Activated naive CD8-positive, alpha-beta T cell treated with anti-CD3 and anti-CD28 coated beads, Interleukin-2, amount 50 U/mL, for 24 hours (primary cell): ENCODE measurements around the gene MS4A18.

Experiments
- ATAC-seq: fragments of 150-1000 bp; cut with Tn5 transposase; one replicate; pipeline ENCODE4 v1.10.0; 2021
- DNase-seq: peaks from one replicate; pipeline ENCODE4 v3.0.0; 2021
- H3K27ac Mint-ChIP-seq: one replicate; pipeline ENCODE4 v1.8.0; 2021; ENCODE audit warnings: mild to moderate bottlenecking, mixed read lengths
- H3K27me3 Mint-ChIP-seq: one replicate; pipeline ENCODE4 v1.8.0; 2021; ENCODE audit warnings: mixed read lengths
- H3K36me3 Mint-ChIP-seq: one replicate; pipeline ENCODE4 v1.8.0; 2021; ENCODE audit warnings: low read depth, mixed read lengths
- H3K4me1 Mint-ChIP-seq: one replicate; pipeline ENCODE4 v1.8.0; 2021; ENCODE audit warnings: mixed read lengths
- H3K4me3 Mint-ChIP-seq: one replicate; pipeline ENCODE4 v1.8.0; 2021; ENCODE audit warnings: mild to moderate bottlenecking, moderate library complexity, mixed read lengths
- H3K9me3 Mint-ChIP-seq: one replicate; pipeline ENCODE4 v1.8.0; 2021; ENCODE audit warnings: mixed read lengths

Gene MS4A18

GRCh38 chr11:60781981-60782316 lies 57.4 kb downstream of the MS4A18 start:
- Mint-ChIP-seq H3K27ac (no peak overlapping the region), H3K36me3 (no peaks in the 10 kb centered on the region), H3K4me3 (no peak overlapping the region), H3K9me3 (no peaks in the 10 kb centered on the region), H3K4me1 (no peaks in the 10 kb centered on the region), H3K27me3 (no peaks in the 10 kb centered on the region)
- no peak for ATAC-seq
- no peak for DNase-seq

- H3K9me3 Mint-ChIP-seq: no peaks in the 10 kb centered on the region
- H3K36me3 Mint-ChIP-seq: no peaks in the 10 kb centered on the region
- ATAC-seq (no peak), DNase-seq (no peak)
- H3K4me3 Mint-ChIP-seq: no peak overlapping the region
- H3K4me1 Mint-ChIP-seq: no peaks in the 10 kb centered on the region
- no peaks in the 10 kb centered on the region for H3K27me3 Mint-ChIP-seq
- H3K27ac Mint-ChIP-seq: no peak overlapping the region
Measured at GRCh38 chr11:60782393-60783140, 58.0 kb downstream of the MS4A18 start.

- DNase-seq (no peak), ATAC-seq (no peak)
- Mint-ChIP-seq H3K27ac (no peak overlapping the region), H3K27me3 (no peaks in the 10 kb centered on the region), H3K4me3 (no peak overlapping the region), H3K9me3 (no peaks in the 10 kb centered on the region), H3K36me3 (no peaks in the 10 kb centered on the region), H3K4me1 (no peaks in the 10 kb centered on the region)
Measured at GRCh38 chr11:60783141-60783484, 58.6 kb downstream of the MS4A18 start.

GRCh38 chr11:60783911-60784310 lies 59.4 kb downstream of the MS4A18 start:
- ATAC-seq: no peak
- Mint-ChIP-seq H3K9me3 (no peaks in the 10 kb centered on the region), H3K36me3 (no peaks in the 10 kb centered on the region), H3K4me3 (no peak overlapping the region), H3K4me1 (no peaks in the 10 kb centered on the region), H3K27ac (no peak overlapping the region), H3K27me3 (no peaks in the 10 kb centered on the region)
- no peak for DNase-seq

GRCh38 chr11:60785136-60785535 lies 60.6 kb downstream of the MS4A18 start, which contains the start of gene MS4A10:
Gene MS4A10, plus strand, starts transcription at chr11:60785333. Its CDS starts 5,003 bp downstream, at chr11:60790336.
- no peak within 1 kb of the TSS for H3K4me3 Mint-ChIP-seq
- no peak within 1 kb of the TSS for H3K27ac Mint-ChIP-seq
- H3K4me1 Mint-ChIP-seq: no peaks in the 10 kb centered on the region
- ATAC-seq (no peak), DNase-seq (no peak)
- no peaks in the 10 kb centered on the region for H3K9me3 Mint-ChIP-seq
- H3K36me3 Mint-ChIP-seq: no peaks in the 10 kb centered on the region
- H3K27me3 Mint-ChIP-seq: no peaks in the 10 kb centered on the region

DNA sequence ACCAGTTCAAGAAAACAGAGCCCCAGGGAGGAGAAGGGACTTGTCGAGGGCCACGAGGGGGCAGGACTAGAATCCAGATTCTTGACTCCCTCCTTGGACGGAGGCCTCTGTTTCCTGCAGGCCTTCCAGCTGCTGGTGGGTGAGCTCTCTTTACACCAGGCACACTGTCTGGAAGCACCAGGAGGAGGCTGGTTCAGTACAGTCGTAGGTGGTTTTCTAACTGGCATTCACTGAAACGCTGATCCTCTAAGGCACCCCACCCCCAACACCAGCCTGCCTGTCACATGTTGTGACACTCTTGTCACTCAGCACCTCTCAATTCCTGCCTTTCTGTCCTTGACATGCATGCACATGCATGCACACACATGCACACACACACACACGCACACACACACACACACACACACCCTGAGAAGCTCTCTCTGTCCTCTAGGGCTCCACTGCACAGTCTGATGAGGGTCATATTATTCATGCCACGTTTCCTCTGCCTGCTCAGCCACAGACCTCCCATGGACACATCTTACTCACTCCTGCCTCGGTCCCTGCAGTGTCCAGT lies 61.4 kb downstream of the MS4A18 start:
- ATAC-seq: no peak
- no peak for DNase-seq
- Mint-ChIP-seq H3K4me1 (no peaks in the 10 kb centered on the region), H3K9me3 (no peaks in the 10 kb centered on the region), H3K4me3 (no peak overlapping the region), H3K36me3 (no peaks in the 10 kb centered on the region), H3K27ac (no peak overlapping the region), H3K27me3 (no peaks in the 10 kb centered on the region)

DNA sequence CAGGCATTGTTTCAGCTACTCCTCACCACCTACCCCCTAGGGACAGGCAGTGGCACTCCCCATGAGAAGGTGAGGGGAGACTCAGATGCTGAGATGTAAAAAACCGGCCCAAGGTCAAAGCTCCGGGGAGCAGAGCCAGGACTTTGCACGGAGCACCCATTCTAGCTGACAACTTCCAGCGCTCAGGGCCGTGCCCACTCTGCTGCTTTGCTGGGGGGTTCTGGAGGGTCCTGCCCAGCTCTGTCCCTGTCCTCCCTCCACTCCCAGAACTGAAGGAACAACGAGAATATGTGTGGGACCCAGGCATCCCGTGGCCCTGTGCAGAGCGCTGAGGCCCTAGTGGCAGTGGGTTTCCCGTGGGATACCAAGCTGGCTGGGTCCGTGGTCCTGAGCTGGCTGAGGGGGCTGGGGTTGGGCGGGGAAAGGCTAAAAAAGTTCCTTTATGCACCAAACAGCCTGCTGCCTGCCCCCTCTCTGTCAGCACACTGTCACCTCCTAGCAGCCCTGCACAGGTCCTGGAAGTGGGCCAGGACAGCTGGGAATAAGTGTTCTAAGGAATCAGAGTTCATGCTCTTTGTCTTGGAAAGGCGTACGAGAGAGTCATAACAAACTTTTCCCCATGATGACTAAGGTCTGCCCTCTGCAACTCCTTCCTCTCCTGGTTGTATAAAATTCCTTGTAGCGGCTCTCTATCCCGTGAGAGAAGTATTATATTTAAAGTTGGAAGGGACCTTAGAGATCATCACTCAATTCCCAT lies 62.5 kb downstream of the MS4A18 start:
- no peak for DNase-seq
- Mint-ChIP-seq H3K4me3 (no peak overlapping the region), H3K9me3 (no peaks in the 10 kb centered on the region), H3K27ac (no peak overlapping the region), H3K27me3 (no peaks in the 10 kb centered on the region), H3K4me1 (no peaks in the 10 kb centered on the region), H3K36me3 (no peaks in the 10 kb centered on the region)
- no peak for ATAC-seq

GRCh38 chr11:60788401-60789125 lies 64.0 kb downstream of the MS4A18 start:
- no peaks in the 10 kb centered on the region for H3K36me3 Mint-ChIP-seq
- no peaks in the 10 kb centered on the region for H3K4me1 Mint-ChIP-seq
- no peaks in the 10 kb centered on the region for H3K27me3 Mint-ChIP-seq
- no peaks in the 10 kb centered on the region for H3K9me3 Mint-ChIP-seq
- DNase-seq (no peak), ATAC-seq (no peak)
- H3K27ac Mint-ChIP-seq: no peak overlapping the region
- H3K4me3 Mint-ChIP-seq: no peak overlapping the region

DNA sequence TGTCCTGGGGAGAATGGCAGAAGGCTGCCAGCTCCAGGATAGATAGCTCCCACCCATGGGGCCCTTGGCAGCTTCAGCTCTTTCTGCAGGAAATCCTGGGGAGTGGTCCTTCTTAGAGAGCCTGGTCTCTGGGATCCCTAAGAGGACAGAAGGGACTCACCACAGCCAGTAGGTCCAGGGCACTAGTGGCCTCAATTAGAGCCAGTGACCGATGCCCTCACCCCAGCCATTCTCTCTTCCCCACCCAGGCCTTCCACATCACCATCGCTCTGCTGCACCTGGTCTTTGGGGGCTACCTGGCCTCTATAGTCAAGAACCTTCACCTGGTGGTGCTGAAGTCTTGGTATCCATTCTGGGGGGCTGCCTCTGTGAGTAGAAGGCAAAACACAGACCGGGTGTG lies 66.2 kb downstream of the MS4A18 start:
- Mint-ChIP-seq H3K27ac (no peak overlapping the region), H3K9me3 (no peaks in the 10 kb centered on the region), H3K27me3 (no peaks in the 10 kb centered on the region), H3K4me1 (no peaks in the 10 kb centered on the region), H3K36me3 (no peaks in the 10 kb centered on the region), H3K4me3 (no peak overlapping the region)
- ATAC-seq: no peak
- DNase-seq: no peak

DNA sequence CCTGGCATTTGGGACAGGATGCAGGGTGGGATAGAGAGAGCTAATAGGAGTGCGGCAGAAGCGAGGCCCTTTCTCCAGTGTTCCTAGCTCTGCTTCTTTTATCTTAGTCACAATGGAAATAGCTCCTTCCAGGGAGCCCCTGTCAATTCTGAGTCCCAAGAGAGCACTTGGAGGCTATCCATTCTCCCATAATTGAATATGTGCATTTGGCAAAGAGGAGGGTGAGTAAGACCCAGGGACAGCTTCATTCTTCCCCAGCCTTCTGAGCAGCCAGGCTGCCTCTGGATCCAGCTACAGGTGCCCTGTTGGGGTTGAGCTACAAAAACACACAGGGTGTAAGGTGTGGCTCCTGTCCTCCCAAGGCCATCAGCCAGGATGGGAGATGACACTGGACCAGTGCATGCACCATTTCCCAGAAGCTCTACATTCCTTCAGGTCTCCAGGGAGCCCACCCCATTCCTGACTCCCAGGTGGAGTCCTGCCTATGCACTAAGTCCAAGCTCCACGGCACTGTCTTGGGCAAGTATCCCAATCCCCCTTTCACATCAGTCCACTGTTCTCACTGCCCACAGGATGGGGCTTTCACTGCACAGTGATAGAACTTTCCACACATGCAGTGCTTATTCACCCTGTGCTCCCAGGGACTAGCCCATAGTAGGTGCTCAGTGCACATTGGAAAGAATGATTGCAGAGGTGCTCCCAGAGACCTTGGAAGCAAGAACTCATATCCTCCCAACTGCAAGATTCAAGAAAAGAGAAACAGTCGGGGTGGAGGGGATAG lies 66.8 kb downstream of the MS4A18 start:
- H3K4me1 Mint-ChIP-seq: no peaks in the 10 kb centered on the region
- H3K27ac Mint-ChIP-seq: no peak overlapping the region
- ATAC-seq: no peak
- H3K36me3 Mint-ChIP-seq: no peaks in the 10 kb centered on the region
- no peaks in the 10 kb centered on the region for H3K9me3 Mint-ChIP-seq
- H3K4me3 Mint-ChIP-seq: no peak overlapping the region
- H3K27me3 Mint-ChIP-seq: no peaks in the 10 kb centered on the region
- DNase-seq: no peak

- no peaks in the 10 kb centered on the region for H3K36me3 Mint-ChIP-seq
- H3K4me3 Mint-ChIP-seq: no peak overlapping the region
- no peaks in the 10 kb centered on the region for H3K4me1 Mint-ChIP-seq
- H3K27ac Mint-ChIP-seq: no peak overlapping the region
- ATAC-seq (no peak), DNase-seq (no peak)
- H3K27me3 Mint-ChIP-seq: no peaks in the 10 kb centered on the region
- H3K9me3 Mint-ChIP-seq: no peaks in the 10 kb centered on the region
Measured at GRCh38 chr11:60792521-60792920, 68.0 kb downstream of the MS4A18 start.
